ENCODE results near the gene MBD2. TPM values are rescaled to one million over a fixed set of nuclear protein-coding genes. Genes with fewer than 3 reads are reported as not detected.
A peak's percentile ranks its signal among the peaks of the same experiment; 100 is the strongest.

The MBD2 gene
- total and polyA plus RNA-seq, 2 of the 8 experiments (the other 6 are each of a cell fraction or from before 2014, with no cell fraction given): 36.2 to 52.7 TPM

DNA sequence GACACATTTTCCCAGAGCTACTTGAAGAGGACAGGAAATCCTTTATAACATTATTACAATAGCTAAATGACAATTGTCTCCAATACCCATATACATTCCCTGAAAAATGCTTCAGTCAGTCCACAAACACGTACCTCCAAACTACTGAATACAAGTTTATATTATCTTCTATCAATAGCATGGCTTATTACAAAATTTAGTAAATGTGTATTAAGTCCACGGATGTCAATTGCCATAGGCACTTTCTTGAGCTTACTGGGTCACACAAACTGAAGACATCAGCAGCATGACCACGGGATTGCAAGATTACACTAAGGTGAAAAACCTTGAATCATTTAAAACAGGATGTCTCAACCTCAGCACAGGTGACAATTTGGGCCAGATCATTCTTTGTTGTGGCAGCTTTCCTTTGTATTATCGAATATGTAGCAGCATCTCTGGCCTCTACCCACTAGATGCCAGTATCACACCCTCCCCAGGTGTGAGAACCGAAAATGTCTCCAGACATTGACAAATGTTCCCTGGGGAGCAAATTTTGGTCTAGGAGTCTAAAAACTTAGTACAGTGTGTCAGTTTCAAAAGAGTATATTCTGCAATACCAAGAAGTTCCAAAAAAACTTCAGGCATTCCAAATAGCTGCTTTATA, 1.4 kb downstream of the MBD2 start:
- H3K9me3 ChIP-seq (ENCODE audit: insufficient read depth in 2 of 2, low read depth in 1 of 2, low read length in 1 of 2): no peaks in the 10 kb centered on the region
- no peak overlapping the region for H3K23ac ChIP-seq (ENCODE audit: insufficient read length)
- ChIA-PET CTCF (ENCODE audit: partially characterized antibody) (interaction anchor here (0.6 to 2.0 kb wide), 9 partner anchors 9 to 134 kb away, joined by 3 to 15 read pairs (median 4); partner anchors contain the start of genes C18orf54, POLI and STARD6), POLR2A (ENCODE audit: partially characterized antibody) (interaction anchor here (0.8 to 1.7 kb wide), 7 partner anchors 12 to 307 kb away, joined by 3 to 17 read pairs (median 5); partner anchors contain the start of gene POLI)
- H3K27ac ChIP-seq (ENCODE audit: low read depth, low read length): no peak overlapping the region
- peaks cover 38 to 58% of the 10 kb centered on the region in 2 experiments for H3K79me2 ChIP-seq (ENCODE audit: control insufficient read depth in 1 of 2, insufficient read depth in 2 of 2, low read length in 2 of 2)
- no peak overlapping the region for H3K56ac ChIP-seq (replicated peaks; ENCODE audit: insufficient read length, low read depth, low read length)
- H4K20me1 ChIP-seq (replicated peaks in 1 of 2; ENCODE audit: control insufficient read depth in 1 of 2, insufficient read depth in 2 of 2, low read length in 2 of 2): peaks cover 9 to 10% of the 10 kb centered on the region in 2 experiments
- peak overlapping the region in 1 of 4 experiments; percentile 27; a peak in 2 of 7 replicates for H3K9ac ChIP-seq (replicated peaks in 1 of 4; ENCODE audit: extremely low read depth in 1 of 4, low read depth in 3 of 4, low read length in 3 of 4)
- 73% methylated on average over 5 of the region's 5 CpGs; no CpG with 5 or more reads in 1 of the 2 experiments for WGBS, 2 experiments (ENCODE audit: extremely low coverage in 1 of 2, insufficient coverage in 1 of 2, insufficient read length in 1 of 2, insufficient replicate concordance in 2 of 2, low coverage in 1 of 2, low lambda C conversion rate in 2 of 2, missing lambda C conversion rate in 1 of 2)
- no peak overlapping the region for H3K4ac ChIP-seq (replicated peaks; ENCODE audit: insufficient read length, low read depth, low read length)
- no peaks in the 10 kb centered on the region for H3K27me3 ChIP-seq (replicated peaks in 1 of 4; ENCODE audit: control insufficient read depth in 3 of 4, extremely low read depth in 1 of 4, insufficient read depth in 3 of 4, low read length in 3 of 4)
- no peak for TF ChIP-seq HDAC2 (IDR thresholded peaks at IDR 0.05; ENCODE audit: borderline replicate concordance in 1 of 2, low read depth in 2 of 2, low read length in 2 of 2)
- TF ChIP-seq RAD21 (IDR thresholded peaks at IDR 0.05 in 1 of 2, conservative IDR thresholded peaks at IDR 0.05 in 1 of 2; ENCODE audit: low read depth in 2 of 2, low read length in 2 of 2): peak; percentile 42 to 46
- no peak overlapping the region for H2AK5ac ChIP-seq (ENCODE audit: low read depth, low read length)
- H3K23me2 ChIP-seq (ENCODE audit: low read depth, low read length): no peaks in the 10 kb centered on the region
- peaks cover 4 to 10% (median 6%) of the 10 kb centered on the region in 4 experiments for H3K4me1 ChIP-seq (replicated peaks in 1 of 4; ENCODE audit: control insufficient read depth in 3 of 4, insufficient read depth in 4 of 4, low read length in 3 of 4)
- FAIRE-seq (peak; percentile 7), DNase-seq (ENCODE audit: low read depth in 1 of 2, low spot score in 2 of 2) (no peak)
- H2BK20ac ChIP-seq (ENCODE audit: low read length): no peak overlapping the region
- peaks cover 2% of the 10 kb centered on the region; the same call in 1 of the 2 replicates for H3K79me1 ChIP-seq (ENCODE audit: low read depth, low read length)
- no peak overlapping the region for H4K8ac ChIP-seq (ENCODE audit: extremely low read depth, insufficient read depth, low read length)
- no peak overlapping the region for H2AFZ ChIP-seq (ENCODE audit: low read length)
- H4K5ac ChIP-seq (ENCODE audit: insufficient read length, low read depth, low read length): no peak overlapping the region
- peak overlapping the region; percentile 69 to 74 (median 71) for H3K4me3 ChIP-seq (ENCODE audit: extremely low read depth in 1 of 4, insufficient read depth in 2 of 4, low read depth in 3 of 4, low read length in 4 of 4)
- peaks cover 0 to 3% (median 0%) of the 10 kb centered on the region in 4 experiments; a peak in 2 of 8 replicates for H3K36me3 ChIP-seq (ENCODE audit: control insufficient read depth in 2 of 4, insufficient read depth in 4 of 4, low read length in 3 of 4)
- H3K14ac ChIP-seq (ENCODE audit: insufficient read length): no peak overlapping the region
- no peak overlapping the region for H4K91ac ChIP-seq (replicated peaks; ENCODE audit: insufficient read length, low read length)
- H3K18ac ChIP-seq (ENCODE audit: extremely low read depth, low read length): no peak overlapping the region
- H2BK120ac ChIP-seq (replicated peaks; ENCODE audit: low read depth, low read length): no peak overlapping the region
- peak overlapping the region; percentile 85 to 94 for H3K4me2 ChIP-seq (ENCODE audit: insufficient read depth in 1 of 2, low read depth in 2 of 2, low read length in 2 of 2)
- no peak overlapping the region for H2BK12ac ChIP-seq (ENCODE audit: low read depth, low read length)
- H2BK5ac ChIP-seq (ENCODE audit: low read depth, low read length): no peak overlapping the region
- H2BK15ac ChIP-seq (ENCODE audit: low read length): no peak overlapping the region

Data from H1 (cell line).